Kidney (tissue), 14 donors: ENCODE results near the gene ZBED5. TPM values are rescaled to one million over a fixed set of nuclear protein-coding genes. Genes with fewer than 3 reads are reported as not detected.

Source experiments
- DNase-seq, 5 donors: peaks; one replicate each; pipeline ENCODE4 v3.0.0-alpha.2; 2013 to 2020
- FAIRE-seq: peaks from 2 replicates; lab custom pipeline; 2012; peaks lifted over from hg19 to GRCh38; lab: Jason Lieb, UNC
- H3K27ac ChIP-seq, 2 donors: one replicate each; pipeline ENCODE4 v1.7.0; 2013; ENCODE audit warnings: low read depth in 2 of 2, low read length in 2 of 2, inconsistent platforms in 1 of 2
- H3K27me3 ChIP-seq: one replicate; pipeline ENCODE4 v1.7.1; 2013; ENCODE audit warnings: low read length, inconsistent platforms; ENCODE audit not compliant: control insufficient read depth, insufficient read depth
- H3K36me3 ChIP-seq, 3 donors: one replicate each; pipeline versions ENCODE4 v1.7.0 to v1.7.1; 2013; ENCODE audit warnings: low read length in 3 of 3, control low read depth in 1 of 3, inconsistent platforms in 1 of 3; ENCODE audit not compliant: insufficient read depth in 3 of 3, control insufficient read depth in 2 of 3
- H3K4me1 ChIP-seq, 3 donors: one replicate each; pipeline versions ENCODE4 v1.7.0 to v1.7.1; 2013; ENCODE audit warnings: low read length in 3 of 3, inconsistent platforms in 1 of 3, low read depth in 1 of 3; ENCODE audit not compliant: control insufficient read depth in 2 of 3, insufficient read depth in 2 of 3
- H3K4me3 ChIP-seq, 3 donors: one replicate each; pipeline versions ENCODE4 v1.7.0 to v1.8.1; 2013; ENCODE audit warnings: low read length in 3 of 3, control low read depth in 1 of 3, inconsistent platforms in 1 of 3
- H3K9ac ChIP-seq, 3 donors: one replicate each; pipeline versions ENCODE4 v1.7.0 to v1.7.1; 2013; ENCODE audit warnings: low read length in 3 of 3, control low read depth in 1 of 3, inconsistent platforms in 1 of 3
- H3K9me3 ChIP-seq, 3 donors: one replicate each; pipeline versions ENCODE4 v1.7.0 to v1.7.1; 2013; ENCODE audit warnings: low read length in 3 of 3, control low read depth in 1 of 3, inconsistent platforms in 1 of 3; ENCODE audit not compliant: control insufficient read depth in 2 of 3, insufficient read depth in 1 of 3
- intact Hi-C: fragments of 100-400 bp; cut with DNase I; formaldehyde crosslinking; loops from one replicate; pipeline ENCODE4 v1.11.1; 2022
- polyA plus RNA-seq: library from polyadenylated mRNA; stranded (reverse); fragments of 350-450 nt; fragmentation: Illumina TruSeq; extraction: RNeasy Lipid Tissue Mini Kit (QIAGEN cat#74804); gene quantifications from one replicate; pipeline ENCODE4 v1.2.3, GENCODE V29; 2014; ENCODE audit warnings: low read depth, low replicate concordance; ENCODE audit not compliant: insufficient read depth
- total RNA-seq: library from RNA; stranded (reverse); fragmentation: NEBNext Ultra II Directional; extraction: Animal tissue kit (Norgen Biotek cat#: 25700); gene quantifications from one replicate; pipeline ENCODE4 v1.2.1, GENCODE V29; 2021
- TF ChIP-seq, protein P1 (sequence below): IDR thresholded peaks from 3 replicates; pipeline ENCODE4 v1.5.1; 2012; ENCODE audit warnings: mild to moderate bottlenecking, moderate library complexity, borderline replicate concordance; ENCODE audit not compliant: insufficient read depth; ENCODE audit errors: extremely low read depth
- donor health status: control.
- donor health status: control.
- donor health status: control.
- donor health status: control.
- donor health status: control.
- donor health status: DM: yes; HTN: yes; CAD: no.
- donor health status: Normal renal cell carcinoma (clear cell type).

Gene ZBED5
- total and polyA plus RNA-seq, 2 donors from 2014 or later: 25.2 to 59.7 TPM

DNA sequence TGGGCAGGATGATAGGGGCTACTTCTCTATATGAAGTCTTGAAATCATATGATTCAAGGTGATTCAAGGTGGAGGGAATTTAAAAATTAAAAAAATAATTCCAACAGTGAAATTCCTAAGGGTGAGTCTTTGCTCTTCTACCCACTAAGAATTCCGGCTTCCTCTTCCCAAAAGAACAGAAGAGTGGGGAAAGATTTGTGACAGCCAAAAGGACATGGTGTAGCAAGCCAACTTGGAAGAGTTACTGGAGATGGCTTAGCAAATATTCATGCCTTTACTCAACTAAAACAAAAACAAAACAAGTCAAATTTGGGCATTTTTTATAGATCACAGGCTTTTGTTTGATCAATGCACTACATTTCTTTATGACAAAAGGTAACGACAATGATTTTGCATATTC is 12.3 kb downstream of the ZBED5 start:
- H3K4me3 ChIP-seq: no peak overlapping the region
- intact Hi-C loops: no loop called here
- no peak overlapping the region for H3K27ac ChIP-seq
- TF ChIP-seq, protein P1, sequence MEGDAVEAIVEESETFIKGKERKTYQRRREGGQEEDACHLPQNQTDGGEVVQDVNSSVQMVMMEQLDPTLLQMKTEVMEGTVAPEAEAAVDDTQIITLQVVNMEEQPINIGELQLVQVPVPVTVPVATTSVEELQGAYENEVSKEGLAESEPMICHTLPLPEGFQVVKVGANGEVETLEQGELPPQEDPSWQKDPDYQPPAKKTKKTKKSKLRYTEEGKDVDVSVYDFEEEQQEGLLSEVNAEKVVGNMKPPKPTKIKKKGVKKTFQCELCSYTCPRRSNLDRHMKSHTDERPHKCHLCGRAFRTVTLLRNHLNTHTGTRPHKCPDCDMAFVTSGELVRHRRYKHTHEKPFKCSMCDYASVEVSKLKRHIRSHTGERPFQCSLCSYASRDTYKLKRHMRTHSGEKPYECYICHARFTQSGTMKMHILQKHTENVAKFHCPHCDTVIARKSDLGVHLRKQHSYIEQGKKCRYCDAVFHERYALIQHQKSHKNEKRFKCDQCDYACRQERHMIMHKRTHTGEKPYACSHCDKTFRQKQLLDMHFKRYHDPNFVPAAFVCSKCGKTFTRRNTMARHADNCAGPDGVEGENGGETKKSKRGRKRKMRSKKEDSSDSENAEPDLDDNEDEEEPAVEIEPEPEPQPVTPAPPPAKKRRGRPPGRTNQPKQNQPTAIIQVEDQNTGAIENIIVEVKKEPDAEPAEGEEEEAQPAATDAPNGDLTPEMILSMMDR: no peak
- H3K4me1 ChIP-seq: peaks cover 0 to 2% (median 0%) of the 10 kb centered on the region in 3 donors
- no peaks in the 10 kb centered on the region for H3K36me3 ChIP-seq
- no peak for DNase-seq
- no peaks in the 10 kb centered on the region for H3K27me3 ChIP-seq
- no peaks in the 10 kb centered on the region for H3K9me3 ChIP-seq
- H3K9ac ChIP-seq: no peak overlapping the region
- FAIRE-seq: no peak

- no peaks in the 10 kb centered on the region for H3K27me3 ChIP-seq
- TF ChIP-seq, protein P1: no peak
- no peak overlapping the region for H3K4me3 ChIP-seq
- intact Hi-C loops: no loop called here
- no peak overlapping the region for H3K27ac ChIP-seq
- no peaks in the 10 kb centered on the region for H3K36me3 ChIP-seq
- peaks cover 0 to 2% (median 0%) of the 10 kb centered on the region in 3 donors for H3K4me1 ChIP-seq
- no peak overlapping the region for H3K9ac ChIP-seq
- FAIRE-seq (no peak), DNase-seq (no peak)
- no peaks in the 10 kb centered on the region for H3K9me3 ChIP-seq
Measured at GRCh38 chr11:10844796-10845195, 13.1 kb downstream of the ZBED5 start.

GRCh38 chr11:10844356-10844755 is 13.5 kb downstream of the ZBED5 start:
- FAIRE-seq (no peak), DNase-seq (no peak)
- H3K27me3 ChIP-seq: no peaks in the 10 kb centered on the region
- peaks cover 0 to 2% (median 0%) of the 10 kb centered on the region in 3 donors for H3K4me1 ChIP-seq
- TF ChIP-seq, protein P1: no peak
- H3K9me3 ChIP-seq: no peaks in the 10 kb centered on the region
- H3K4me3 ChIP-seq: no peak overlapping the region
- no peak overlapping the region for H3K27ac ChIP-seq
- no peak overlapping the region for H3K9ac ChIP-seq
- no peaks in the 10 kb centered on the region for H3K36me3 ChIP-seq
- intact Hi-C loops: no loop called here

- Histone ChIP-seq H3K9ac (no peak overlapping the region), H3K4me1 (no peaks in the 10 kb centered on the region), H3K4me3 (no peak overlapping the region), H3K36me3 (no peaks in the 10 kb centered on the region), H3K9me3 (no peaks in the 10 kb centered on the region), H3K27ac (no peak overlapping the region), H3K27me3 (no peaks in the 10 kb centered on the region)
- TF ChIP-seq, protein P1: no peak
- no peak for DNase-seq
- no peak for FAIRE-seq
- intact Hi-C loops: no loop called here
Measured at GRCh38 chr11:10838881-10839280, 19.0 kb downstream of the ZBED5 start.
